T-helper 2 cell treated with Interferon-gamma antibody and Interleukin-4, amounts not matched to agents 5 μg/mL and 100 μg/mL, for 36 hours (primary cell): Measurements from ENCODE around the gene SLC25A21.

Source experiments
- DNase-seq: peaks from one replicate; pipeline ENCODE4 v3.0.0; 2021; ENCODE audit warnings: low spot score
- H3K27ac Mint-ChIP-seq: one replicate; pipeline ENCODE4 v1.8.0; 2021; ENCODE audit warnings: mild to moderate bottlenecking, mixed read lengths
- H3K27me3 Mint-ChIP-seq: one replicate; pipeline ENCODE4 v1.8.0; 2021; ENCODE audit warnings: low read depth, mixed read lengths
- H3K36me3 Mint-ChIP-seq: one replicate; pipeline ENCODE4 v1.8.0; 2021; ENCODE audit warnings: low read depth, mixed read lengths
- H3K4me1 Mint-ChIP-seq: one replicate; pipeline ENCODE4 v1.8.0; 2021; ENCODE audit warnings: low read depth, mixed read lengths
- H3K4me3 Mint-ChIP-seq: one replicate; pipeline ENCODE4 v1.8.0; 2022; ENCODE audit warnings: mild to moderate bottlenecking, moderate library complexity, mixed read lengths
- H3K9me3 Mint-ChIP-seq: one replicate; pipeline ENCODE4 v1.8.0; 2021; ENCODE audit warnings: mixed read lengths

SLC25A21 gene

GRCh38 chr14:37048666-37049071 is 123.7 kb downstream of the SLC25A21 start:
- Mint-ChIP-seq H3K4me3 (no peak overlapping the region), H3K9me3 (peaks cover 7% of the 10 kb centered on the region), H3K27me3 (no peaks in the 10 kb centered on the region), H3K4me1 (no peaks in the 10 kb centered on the region), H3K27ac (no peak overlapping the region), H3K36me3 (no peaks in the 10 kb centered on the region)
- DNase-seq, result no peak

GRCh38 chr14:37047996-37048395 is 124.4 kb downstream of the SLC25A21 start:
- DNase-seq, result no peak
- Mint-ChIP-seq H3K36me3 (no peaks in the 10 kb centered on the region), H3K4me1 (no peaks in the 10 kb centered on the region), H3K27me3 (no peaks in the 10 kb centered on the region), H3K9me3 (peaks cover 7% of the 10 kb centered on the region), H3K27ac (no peak overlapping the region), H3K4me3 (no peak overlapping the region)

GRCh38 chr14:37047226-37047625 is 125.2 kb downstream of the SLC25A21 start:
- no peak for DNase-seq
- peaks cover 7% of the 10 kb centered on the region for H3K9me3 Mint-ChIP-seq
- no peak overlapping the region for H3K27ac Mint-ChIP-seq
- H3K4me3 Mint-ChIP-seq, result no peak overlapping the region
- H3K27me3 Mint-ChIP-seq, result no peaks in the 10 kb centered on the region
- H3K4me1 Mint-ChIP-seq, result no peaks in the 10 kb centered on the region
- no peaks in the 10 kb centered on the region for H3K36me3 Mint-ChIP-seq

- Mint-ChIP-seq H3K4me3 (no peak overlapping the region), H3K27me3 (no peaks in the 10 kb centered on the region), H3K27ac (no peak overlapping the region), H3K36me3 (no peaks in the 10 kb centered on the region), H3K9me3 (peaks cover 7% of the 10 kb centered on the region), H3K4me1 (no peaks in the 10 kb centered on the region)
- DNase-seq, result no peak
These were observed 125.6 kb downstream of the SLC25A21 start for GRCh38 chr14:37046815-37047214.

GRCh38 chr14:37045340-37046061 is 126.9 kb downstream of the SLC25A21 start:
- Mint-ChIP-seq H3K4me1 (no peaks in the 10 kb centered on the region), H3K27ac (no peak overlapping the region), H3K4me3 (no peak overlapping the region), H3K36me3 (no peaks in the 10 kb centered on the region), H3K9me3 (no peaks in the 10 kb centered on the region), H3K27me3 (no peaks in the 10 kb centered on the region)
- no peak for DNase-seq

- no peaks in the 10 kb centered on the region for H3K4me1 Mint-ChIP-seq
- H3K36me3 Mint-ChIP-seq, result no peaks in the 10 kb centered on the region
- no peak overlapping the region for H3K4me3 Mint-ChIP-seq
- H3K27ac Mint-ChIP-seq, result no peak overlapping the region
- H3K9me3 Mint-ChIP-seq, result no peaks in the 10 kb centered on the region
- no peaks in the 10 kb centered on the region for H3K27me3 Mint-ChIP-seq
- no peak for DNase-seq
These were observed 134.6 kb downstream of the SLC25A21 start for GRCh38 chr14:37037636-37038387.

GRCh38 chr14:37036669-37037341 is 135.6 kb downstream of the SLC25A21 start:
- Mint-ChIP-seq H3K27me3 (no peaks in the 10 kb centered on the region), H3K27ac (no peak overlapping the region), H3K4me1 (no peaks in the 10 kb centered on the region), H3K4me3 (no peak overlapping the region), H3K9me3 (no peaks in the 10 kb centered on the region), H3K36me3 (no peaks in the 10 kb centered on the region)
- no peak for DNase-seq

- H3K4me3 Mint-ChIP-seq, result no peak overlapping the region
These were observed 137.0 kb downstream of the SLC25A21 start for GRCh38 chr14:37035401-37035800.

GRCh38 chr14:37034410-37035285 is 137.8 kb downstream of the SLC25A21 start:
- H3K4me3 Mint-ChIP-seq, result no peak overlapping the region
- no peaks in the 10 kb centered on the region for H3K36me3 Mint-ChIP-seq
- no peak for DNase-seq
- no peaks in the 10 kb centered on the region for H3K27me3 Mint-ChIP-seq
- H3K27ac Mint-ChIP-seq, result no peak overlapping the region
- no peaks in the 10 kb centered on the region for H3K4me1 Mint-ChIP-seq
- no peaks in the 10 kb centered on the region for H3K9me3 Mint-ChIP-seq

More at GRCh38 chr14:37035401-37035800, 137.0 kb downstream of the SLC25A21 start:
- Mint-ChIP-seq H3K4me1 (no peaks in the 10 kb centered on the region), H3K9me3 (no peaks in the 10 kb centered on the region), H3K36me3 (no peaks in the 10 kb centered on the region), H3K27ac (no peak overlapping the region), H3K27me3 (no peaks in the 10 kb centered on the region)
- DNase-seq, result no peak

GRCh38 chr14:37032863-37033262 is 139.5 kb downstream of the SLC25A21 start:
- H3K36me3 Mint-ChIP-seq, result no peaks in the 10 kb centered on the region
- no peaks in the 10 kb centered on the region for H3K27me3 Mint-ChIP-seq
- no peaks in the 10 kb centered on the region for H3K4me1 Mint-ChIP-seq
- H3K4me3 Mint-ChIP-seq, result no peak overlapping the region
- H3K9me3 Mint-ChIP-seq, result no peaks in the 10 kb centered on the region
- H3K27ac Mint-ChIP-seq, result no peak overlapping the region
- no peak for DNase-seq

GRCh38 chr14:37027188-37027824 is 145.1 kb downstream of the SLC25A21 start:
- DNase-seq, result no peak
- Mint-ChIP-seq H3K27ac (no peak overlapping the region), H3K9me3 (no peaks in the 10 kb centered on the region), H3K4me1 (no peaks in the 10 kb centered on the region), H3K4me3 (no peak overlapping the region), H3K27me3 (no peaks in the 10 kb centered on the region), H3K36me3 (no peaks in the 10 kb centered on the region)

GRCh38 chr14:37023875-37024565 is 148.4 kb downstream of the SLC25A21 start:
- H3K27me3 Mint-ChIP-seq, result no peaks in the 10 kb centered on the region
- DNase-seq, result no peak
- H3K4me1 Mint-ChIP-seq, result no peaks in the 10 kb centered on the region
- no peak overlapping the region for H3K4me3 Mint-ChIP-seq
- H3K9me3 Mint-ChIP-seq, result peaks cover 3% of the 10 kb centered on the region
- no peaks in the 10 kb centered on the region for H3K36me3 Mint-ChIP-seq
- no peak overlapping the region for H3K27ac Mint-ChIP-seq

- no peak for DNase-seq
- Mint-ChIP-seq H3K9me3 (peaks cover 11% of the 10 kb centered on the region), H3K27me3 (no peaks in the 10 kb centered on the region), H3K4me1 (no peaks in the 10 kb centered on the region), H3K27ac (no peak overlapping the region), H3K4me3 (no peak overlapping the region), H3K36me3 (no peaks in the 10 kb centered on the region)
These were observed 151.0 kb downstream of the SLC25A21 start for GRCh38 chr14:37021390-37021789.
